Measurements from ENCODE around the gene CDKAL1.

GRCh38 chr6:20909621-20910020 is 375.4 kb downstream of the CDKAL1 start:
- TF ChIP-seq GATA2 (IDR thresholded peaks at IDR 0.05; ENCODE audit: low read depth, low read length) (no peak), GATA3 (IDR thresholded peaks at IDR 0.05; ENCODE audit: low read depth, low read length) (no peak)

Data from SH-SY5Y (cell line).